H9 (cell line): ENCODE results near the gene PTPRC. TPM values are rescaled to one million over a fixed set of nuclear protein-coding genes. Genes with fewer than 3 reads are reported as not detected.

Experiments used
- DNase-seq: peaks from one replicate; pipeline ENCODE4 v3.0.0-alpha.2; 2017
- H2AFZ ChIP-seq: one replicate; pipeline ENCODE4 v1.6.1; 2013; ENCODE audit warnings: mild to moderate bottlenecking, low read length, control low read depth, moderate library complexity
- H2AK5ac ChIP-seq: 2 replicates; pipeline ENCODE4 v1.6.1; 2013; ENCODE audit warnings: low read length, control low read depth, mixed read lengths; ENCODE audit not compliant: insufficient read length
- H2BK120ac ChIP-seq: one replicate; pipeline ENCODE4 v1.6.1; 2013; ENCODE audit warnings: low read depth, mild to moderate bottlenecking, low read length, control low read depth, inconsistent platforms; ENCODE audit not compliant: poor library complexity, severe bottlenecking
- H2BK12ac ChIP-seq: 2 replicates; pipeline ENCODE4 v1.6.1; 2013; ENCODE audit warnings: low read length, control low read depth, mixed read lengths, low read depth; ENCODE audit not compliant: insufficient read length
- H2BK15ac ChIP-seq: 2 replicates; pipeline ENCODE4 v1.6.1; 2013; ENCODE audit warnings: low read depth, low read length, control low read depth
- H2BK20ac ChIP-seq: one replicate; pipeline ENCODE4 v1.6.1; 2013; ENCODE audit warnings: low read depth, mild to moderate bottlenecking, low read length, control low read depth, inconsistent platforms; ENCODE audit not compliant: poor library complexity, severe bottlenecking
- H2BK5ac ChIP-seq: 2 replicates; pipeline ENCODE4 v1.6.1; 2013; ENCODE audit warnings: low read length, control low read depth, mixed read lengths; ENCODE audit not compliant: insufficient read length
- H3K14ac ChIP-seq: 2 replicates; pipeline ENCODE4 v1.6.1; 2013; ENCODE audit warnings: low read length, control low read depth; ENCODE audit not compliant: insufficient read depth
- H3K18ac ChIP-seq: 2 replicates; pipeline ENCODE4 v1.6.1; 2013; ENCODE audit warnings: low read depth, mild to moderate bottlenecking, mixed read lengths, low read length, control low read depth; ENCODE audit not compliant: insufficient read length
- H3K23ac ChIP-seq: 2 replicates; pipeline ENCODE4 v1.6.1; 2013; ENCODE audit warnings: low read length, control low read depth, mixed read lengths, low read depth; ENCODE audit not compliant: insufficient read length
- H3K23me2 ChIP-seq: 2 replicates; pipeline ENCODE4 v1.6.1; 2013; ENCODE audit warnings: low read depth, mild to moderate bottlenecking, mixed read lengths, low read length, control low read depth; ENCODE audit not compliant: insufficient read length, poor library complexity, severe bottlenecking
- H3K27ac ChIP-seq: 2 replicates; pipeline ENCODE4 v1.5.1; 2013; ENCODE audit warnings: low read length, control low read depth, mixed read lengths, low read depth; ENCODE audit not compliant: insufficient read length
- H3K27me3 ChIP-seq: 2 replicates; pipeline ENCODE4 v1.6.1; 2013; ENCODE audit warnings: low read length, control low read depth, inconsistent platforms; ENCODE audit not compliant: insufficient read depth
- H3K4ac ChIP-seq: 2 replicates; pipeline ENCODE4 v1.6.1; 2013; ENCODE audit warnings: low read depth, mild to moderate bottlenecking, control low read depth, inconsistent platforms, low read length, moderate library complexity
- H3K4me1 ChIP-seq: 2 replicates; pipeline ENCODE4 v1.6.1; 2013; ENCODE audit warnings: low read length, control low read depth, inconsistent platforms; ENCODE audit not compliant: insufficient read depth
- H3K4me2 ChIP-seq: 2 replicates; pipeline ENCODE4 v1.6.1; 2013; ENCODE audit warnings: low read length, control low read depth, mixed read lengths; ENCODE audit not compliant: insufficient read length, insufficient read depth
- H3K56ac ChIP-seq: 2 replicates; pipeline ENCODE4 v1.6.1; 2013; ENCODE audit warnings: low read depth, mild to moderate bottlenecking, mixed read lengths, low read length, control low read depth; ENCODE audit not compliant: insufficient read length
- H3K79me1 ChIP-seq: 2 replicates; pipeline ENCODE4 v1.6.1; 2013; ENCODE audit warnings: low read depth, mild to moderate bottlenecking, moderate library complexity, low read length, control low read depth, inconsistent platforms; ENCODE audit not compliant: insufficient read depth, poor library complexity, severe bottlenecking
- H3K79me2 ChIP-seq: 2 replicates; pipeline ENCODE4 v1.6.1; 2013; ENCODE audit warnings: low read length, control low read depth, inconsistent platforms; ENCODE audit not compliant: insufficient read depth
- H3K9ac ChIP-seq: 2 replicates; pipeline ENCODE4 v1.6.1; 2013; ENCODE audit warnings: low read length, control low read depth, mixed read lengths; ENCODE audit not compliant: insufficient read length; ENCODE audit errors: extremely low read depth
- H3K9me3 ChIP-seq: one replicate; pipeline ENCODE4 v1.6.1; 2013; ENCODE audit warnings: low read depth, low read length, inconsistent platforms; ENCODE audit not compliant: control insufficient read depth
- H3T11ph ChIP-seq: one replicate; pipeline ENCODE4 v1.6.1; 2013; ENCODE audit warnings: mild to moderate bottlenecking, low read length, control low read depth, inconsistent platforms
- H4K20me1 ChIP-seq: one replicate; pipeline ENCODE4 v1.6.1; 2013; ENCODE audit not compliant: control insufficient read depth, insufficient read length, insufficient read depth
- H4K5ac ChIP-seq: 2 replicates; pipeline ENCODE4 v1.6.1; 2013; ENCODE audit warnings: low read depth, mild to moderate bottlenecking, mixed read lengths, low read length, control low read depth; ENCODE audit not compliant: insufficient read length
- H4K8ac ChIP-seq: replicated peaks from 2 replicates; pipeline ENCODE4 v1.6.1; 2013; ENCODE audit warnings: low read length, control low read depth, mixed read lengths, low read depth; ENCODE audit not compliant: insufficient read length
- H4K91ac ChIP-seq: 2 replicates; pipeline ENCODE4 v1.6.1; 2013; ENCODE audit warnings: low read depth, mild to moderate bottlenecking, moderate library complexity, mixed read lengths, low read length, control low read depth; ENCODE audit not compliant: insufficient read length
- H3K27ac Mint-ChIP-seq, 3 experiments: 2 replicates in 2 of 3; 3 replicates in 1 of 3; pipeline ENCODE4 v1.8.0; 2020 to 2021; ENCODE audit warnings: mixed read lengths in 3 of 3, mild to moderate bottlenecking in 1 of 3, moderate library complexity in 1 of 3
- H3K27me3 Mint-ChIP-seq: 2 replicates; pipeline ENCODE4 v1.8.0; 2021; ENCODE audit warnings: low read depth, mild to moderate bottlenecking, moderate library complexity, mixed read lengths
- H3K36me3 Mint-ChIP-seq, 3 experiments: 2 replicates in 2 of 3; 3 replicates in 1 of 3; pipeline ENCODE4 v1.8.0; 2020 to 2021; ENCODE audit warnings: low read depth in 3 of 3, mixed read lengths in 3 of 3; ENCODE audit not compliant: insufficient read depth in 1 of 3
- H3K4me1 Mint-ChIP-seq, 2 experiments: 2 replicates each; pipeline ENCODE4 v1.8.0; 2020; ENCODE audit warnings: mixed read lengths in 2 of 2
- H3K4me3 Mint-ChIP-seq, 2 experiments: 2 replicates in 1 of 2; 3 replicates in 1 of 2; pipeline ENCODE4 v1.8.0; 2020 to 2021; ENCODE audit warnings: mild to moderate bottlenecking in 2 of 2, mixed read lengths in 2 of 2, moderate library complexity in 1 of 2
- H3K9me3 Mint-ChIP-seq, 2 experiments: 2 replicates in 1 of 2; 3 replicates in 1 of 2; pipeline ENCODE4 v1.8.0; 2020; ENCODE audit warnings: mild to moderate bottlenecking in 2 of 2, mixed read lengths in 2 of 2, moderate library complexity in 1 of 2
- CTCF ChIP-seq: fragments of 200-600 bp; sonication (generic); conservative IDR thresholded peaks from 3 replicates; pipeline ENCODE4 v1.8.0; 2021; ENCODE audit warnings: antibody characterized with exemption, mild to moderate bottlenecking
- WGBS: extraction: QIAGEN DNeasy Blood & Tissue Kit; methylation state at CpG from one replicate; pipeline ENCODE4 v1.1.7; 2013; ENCODE audit warnings: missing lambda C conversion rate, low lambda C conversion rate, mixed read lengths; ENCODE audit not compliant: insufficient read length; ENCODE audit errors: extremely low coverage; 5-methylcytosine and 5-hydroxymethylcytosine counted together
- total RNA-seq: library from RNA; stranded (reverse); gene quantifications from 2 replicates; pipeline ENCODE4 v1.2.1, GENCODE V29; 2021

The PTPRC gene
- total RNA-seq, 1 experiment from 2014 or later, result not detected

- Histone ChIP-seq H3K56ac (no peak overlapping the region), H3K79me2 (no peaks in the 10 kb centered on the region), H3K27ac (no peak overlapping the region), H2BK12ac (no peak overlapping the region), H3K4ac (no peak overlapping the region), H3K4me1 (no peaks in the 10 kb centered on the region), H3T11ph (no peak overlapping the region), H3K23me2 (no peaks in the 10 kb centered on the region), H2BK5ac (no peak overlapping the region), H2BK120ac (no peak overlapping the region), H3K4me2 (no peak overlapping the region), H3K27me3 (no peaks in the 10 kb centered on the region), H4K20me1 (no peaks in the 10 kb centered on the region), H3K79me1 (no peaks in the 10 kb centered on the region), H3K23ac (no peak overlapping the region), H4K8ac (no peak overlapping the region), H2BK20ac (no peak overlapping the region), H3K14ac (no peak overlapping the region), H4K5ac (no peak overlapping the region), H3K18ac (no peak overlapping the region), H2AFZ (no peak overlapping the region), H2BK15ac (no peak overlapping the region), H2AK5ac (no peak overlapping the region), H3K9ac (no peak overlapping the region), H4K91ac (no peak overlapping the region), H3K9me3 (no peaks in the 10 kb centered on the region)
- Mint-ChIP-seq H3K27me3 (no peaks in the 10 kb centered on the region), H3K9me3 (no peaks in the 10 kb centered on the region), H3K27ac (no peak overlapping the region), H3K36me3 (peaks cover 0 to 5% (median 0%) of the 10 kb centered on the region in 3 experiments; a peak in 2 of 7 replicates), H3K4me3 (no peak overlapping the region), H3K4me1 (peaks cover 25 to 37% of the 10 kb centered on the region in 2 experiments)
- no CpG with 5 or more reads among the region's 3 CpGs for WGBS
- no peak for TF ChIP-seq CTCF
- no peak for DNase-seq
These were observed 15.1 kb downstream of the PTPRC start for GRCh38 chr1:198653808-198654413.
